OCI-LY3 (cell line): ENCODE data around the gene ITGAE.

Experiments
- CTCF ChIP-seq: fragments of 200-600, 300-600 bp; sonication (generic); IDR thresholded peaks from 2 replicates; pipeline ENCODE4 v1.5.1; 2014; ENCODE audit warnings: antibody characterized with exemption, low read length, low read depth
- EZH2phosphoT487 ChIP-seq: fragments of 200-600 bp; shearing (Covaris generic); IDR thresholded peaks from 2 replicates; pipeline ENCODE4 v1.6.1; 2018; ENCODE audit warnings: antibody characterized with exemption, mixed run types, low read depth

- TF ChIP-seq CTCF (no peak), EZH2phosphoT487 (no peak)
These were observed 77.2 kb downstream of the ITGAE start, which contains the start of gene HASPIN for GRCh38 chr17:3723556-3724377.
